ENCODE data around the gene NBAS. TPM values are rescaled to one million over a fixed set of nuclear protein-coding genes. Genes with fewer than 3 reads are reported as not detected.

NBAS gene
- total RNA-seq, 1 experiment from 2014 or later = 30.4 TPM

DNA sequence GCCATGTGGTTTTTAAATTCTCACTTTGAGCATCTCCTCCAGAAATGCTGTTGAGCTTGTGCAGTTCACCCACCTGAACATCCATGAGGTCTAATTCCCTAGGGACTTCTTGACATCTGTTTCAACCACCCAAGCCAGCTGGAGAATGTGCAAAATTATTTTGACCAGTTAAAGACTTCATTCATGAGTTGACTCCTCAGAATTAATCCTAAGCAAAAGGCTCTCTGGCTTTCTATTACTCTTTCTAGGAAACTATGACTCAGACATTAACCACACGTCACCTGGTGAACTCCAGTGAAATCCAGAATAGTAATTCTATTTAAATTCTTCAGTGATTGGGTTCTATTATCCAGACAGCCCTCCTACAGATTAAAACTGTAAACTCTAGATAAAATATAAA, 247.5 kb downstream of the NBAS start:
- Histone ChIP-seq H3K4me3 (ENCODE audit: low read length) (no peak overlapping the region), H3K27me3 (ENCODE audit: low read length) (no peaks in the 10 kb centered on the region), H3K36me3 (ENCODE audit: insufficient read depth, low read length) (no peaks in the 10 kb centered on the region), H3K27ac (ENCODE audit: low read length) (no peak overlapping the region), H3K79me2 (ENCODE audit: low read length) (no peaks in the 10 kb centered on the region), H2AFZ (ENCODE audit: low read length) (no peak overlapping the region), H4K20me1 (ENCODE audit: insufficient read depth, low read depth, low read length) (no peaks in the 10 kb centered on the region), H3K4me2 (ENCODE audit: low read depth, low read length, poor library complexity, severe bottlenecking) (no peak overlapping the region), H3K4me1 (ENCODE audit: low read length) (peaks cover 16% of the 10 kb centered on the region), H3K9me2 (replicated peaks; ENCODE audit: insufficient read depth, low read length) (no peaks in the 10 kb centered on the region), H3K9ac (ENCODE audit: low read length) (no peak overlapping the region), H3K9me3 (ENCODE audit: low read length) (no peaks in the 10 kb centered on the region)
- DNase-seq = peak; percentile 54

- no peak overlapping the region for H2AFZ ChIP-seq (ENCODE audit: low read length)
- H3K79me2 ChIP-seq (ENCODE audit: low read length) = no peaks in the 10 kb centered on the region
- H3K36me3 ChIP-seq (ENCODE audit: insufficient read depth, low read length) = no peaks in the 10 kb centered on the region
- H3K9ac ChIP-seq (ENCODE audit: low read length) = no peak overlapping the region
- H3K4me2 ChIP-seq (ENCODE audit: low read depth, low read length, poor library complexity, severe bottlenecking) = peak overlapping the region; percentile 18
- H4K20me1 ChIP-seq (ENCODE audit: insufficient read depth, low read depth, low read length) = no peaks in the 10 kb centered on the region
- no peaks in the 10 kb centered on the region for H3K9me2 ChIP-seq (replicated peaks; ENCODE audit: insufficient read depth, low read length)
- no peak overlapping the region for H3K4me3 ChIP-seq (ENCODE audit: low read length)
- peak overlapping the region; percentile 33 for H3K27ac ChIP-seq (ENCODE audit: low read length)
- H3K27me3 ChIP-seq (ENCODE audit: low read length) = no peaks in the 10 kb centered on the region
- H3K4me1 ChIP-seq (ENCODE audit: low read length) = peaks cover 16% of the 10 kb centered on the region
- DNase-seq = no peak
- H3K9me3 ChIP-seq (ENCODE audit: low read length) = no peaks in the 10 kb centered on the region
These were observed 249.2 kb downstream of the NBAS start for GRCh38 chr2:15311926-15312325.

DNA sequence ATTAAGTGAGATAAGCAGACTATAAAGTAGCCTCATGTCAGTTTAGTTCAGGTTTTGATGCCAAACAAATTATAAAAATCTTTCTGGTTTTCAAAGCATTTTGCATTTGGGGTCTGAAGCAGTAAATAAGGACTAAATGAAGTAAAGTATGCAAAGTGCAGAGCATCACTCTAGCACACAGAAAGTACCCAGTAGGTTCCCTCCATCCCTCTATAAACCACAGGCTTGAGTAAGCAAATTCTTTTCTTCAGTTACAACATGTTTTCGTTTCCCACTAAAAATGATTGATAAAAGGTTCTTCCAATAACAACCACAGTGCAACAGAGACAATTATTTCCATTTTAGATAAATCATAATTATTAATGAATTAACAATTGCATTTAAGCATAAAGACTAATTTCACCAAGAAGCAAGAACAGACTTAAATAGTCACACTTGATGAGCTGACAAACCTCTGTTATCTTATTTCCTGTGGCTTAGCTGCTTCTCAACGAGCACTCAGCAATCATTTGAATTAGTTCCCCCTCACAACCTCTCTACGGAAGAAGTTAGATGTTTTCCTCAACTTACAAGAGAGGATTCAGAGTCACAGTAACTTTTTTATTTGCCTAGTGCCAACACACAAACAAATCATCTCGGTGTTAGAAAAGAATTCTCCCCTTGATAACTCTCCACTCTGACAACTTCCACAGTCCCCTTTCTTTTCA, 249.8 kb downstream of the NBAS start:
- no peak overlapping the region for H3K9ac ChIP-seq (ENCODE audit: low read length)
- no peak for DNase-seq
- H4K20me1 ChIP-seq (ENCODE audit: insufficient read depth, low read depth, low read length) = no peaks in the 10 kb centered on the region
- no peaks in the 10 kb centered on the region for H3K36me3 ChIP-seq (ENCODE audit: insufficient read depth, low read length)
- H3K79me2 ChIP-seq (ENCODE audit: low read length) = no peaks in the 10 kb centered on the region
- no peak overlapping the region for H3K4me3 ChIP-seq (ENCODE audit: low read length)
- peaks cover 16% of the 10 kb centered on the region for H3K4me1 ChIP-seq (ENCODE audit: low read length)
- H3K9me3 ChIP-seq (ENCODE audit: low read length) = no peaks in the 10 kb centered on the region
- peak overlapping the region; percentile 33 for H3K27ac ChIP-seq (ENCODE audit: low read length)
- H3K27me3 ChIP-seq (ENCODE audit: low read length) = no peaks in the 10 kb centered on the region
- no peaks in the 10 kb centered on the region for H3K9me2 ChIP-seq (replicated peaks; ENCODE audit: insufficient read depth, low read length)
- H2AFZ ChIP-seq (ENCODE audit: low read length) = no peak overlapping the region
- H3K4me2 ChIP-seq (ENCODE audit: low read depth, low read length, poor library complexity, severe bottlenecking) = peak overlapping the region; percentile 18

- H3K9ac ChIP-seq (ENCODE audit: low read length) = no peak overlapping the region
- no peak overlapping the region for H3K27ac ChIP-seq (ENCODE audit: low read length)
- H3K9me3 ChIP-seq (ENCODE audit: low read length) = no peaks in the 10 kb centered on the region
- DNase-seq = no peak
- H3K4me3 ChIP-seq (ENCODE audit: low read length) = no peak overlapping the region
- H3K4me2 ChIP-seq (ENCODE audit: low read depth, low read length, poor library complexity, severe bottlenecking) = no peak overlapping the region
- no peaks in the 10 kb centered on the region for H4K20me1 ChIP-seq (ENCODE audit: insufficient read depth, low read depth, low read length)
- no peaks in the 10 kb centered on the region for H3K27me3 ChIP-seq (ENCODE audit: low read length)
- H3K4me1 ChIP-seq (ENCODE audit: low read length) = peaks cover 12% of the 10 kb centered on the region
- no peaks in the 10 kb centered on the region for H3K79me2 ChIP-seq (ENCODE audit: low read length)
- no peaks in the 10 kb centered on the region for H3K9me2 ChIP-seq (replicated peaks; ENCODE audit: insufficient read depth, low read length)
- no peak overlapping the region for H2AFZ ChIP-seq (ENCODE audit: low read length)
- no peaks in the 10 kb centered on the region for H3K36me3 ChIP-seq (ENCODE audit: insufficient read depth, low read length)
These were observed 253.6 kb downstream of the NBAS start for GRCh38 chr2:15307526-15307925.

DNA sequence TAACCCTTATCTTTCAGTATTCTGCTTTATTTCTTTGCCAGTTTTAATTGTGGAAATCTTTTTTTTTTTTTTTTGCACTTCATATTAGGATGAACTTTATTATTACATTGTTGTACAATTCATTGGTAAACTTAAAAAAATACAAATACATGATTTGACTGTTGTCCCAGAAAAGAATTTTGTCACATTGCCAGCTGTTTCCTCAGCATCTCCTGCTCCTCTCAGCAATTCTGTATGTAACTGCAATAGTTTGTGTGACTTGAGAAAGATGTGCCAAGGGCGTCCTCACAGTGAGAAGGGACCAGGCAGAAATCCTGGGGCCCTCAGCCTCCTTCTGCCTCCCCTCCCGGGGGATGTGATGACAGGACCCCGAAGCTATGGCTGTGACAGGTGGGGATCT, 254.4 kb downstream of the NBAS start:
- no peak overlapping the region for H3K9ac ChIP-seq (ENCODE audit: low read length)
- no peaks in the 10 kb centered on the region for H3K9me2 ChIP-seq (replicated peaks; ENCODE audit: insufficient read depth, low read length)
- H3K27ac ChIP-seq (ENCODE audit: low read length) = no peak overlapping the region
- no peak overlapping the region for H2AFZ ChIP-seq (ENCODE audit: low read length)
- H3K4me2 ChIP-seq (ENCODE audit: low read depth, low read length, poor library complexity, severe bottlenecking) = no peak overlapping the region
- H3K4me3 ChIP-seq (ENCODE audit: low read length) = no peak overlapping the region
- H3K36me3 ChIP-seq (ENCODE audit: insufficient read depth, low read length) = no peaks in the 10 kb centered on the region
- DNase-seq = no peak
- H4K20me1 ChIP-seq (ENCODE audit: insufficient read depth, low read depth, low read length) = no peaks in the 10 kb centered on the region
- no peaks in the 10 kb centered on the region for H3K79me2 ChIP-seq (ENCODE audit: low read length)
- H3K27me3 ChIP-seq (ENCODE audit: low read length) = no peaks in the 10 kb centered on the region
- no peaks in the 10 kb centered on the region for H3K9me3 ChIP-seq (ENCODE audit: low read length)
- peaks cover 9% of the 10 kb centered on the region for H3K4me1 ChIP-seq (ENCODE audit: low read length)

GRCh38 chr2:15303874-15304273, 257.3 kb downstream of the NBAS start:
- no peaks in the 10 kb centered on the region for H3K79me2 ChIP-seq (ENCODE audit: low read length)
- DNase-seq = no peak
- no peak overlapping the region for H3K9ac ChIP-seq (ENCODE audit: low read length)
- H2AFZ ChIP-seq (ENCODE audit: low read length) = no peak overlapping the region
- no peaks in the 10 kb centered on the region for H3K4me1 ChIP-seq (ENCODE audit: low read length)
- H3K27ac ChIP-seq (ENCODE audit: low read length) = no peak overlapping the region
- H3K9me3 ChIP-seq (ENCODE audit: low read length) = no peaks in the 10 kb centered on the region
- H3K27me3 ChIP-seq (ENCODE audit: low read length) = no peaks in the 10 kb centered on the region
- H3K9me2 ChIP-seq (replicated peaks; ENCODE audit: insufficient read depth, low read length) = no peaks in the 10 kb centered on the region
- no peak overlapping the region for H3K4me2 ChIP-seq (ENCODE audit: low read depth, low read length, poor library complexity, severe bottlenecking)
- H3K36me3 ChIP-seq (ENCODE audit: insufficient read depth, low read length) = no peaks in the 10 kb centered on the region
- H3K4me3 ChIP-seq (ENCODE audit: low read length) = no peak overlapping the region
- H4K20me1 ChIP-seq (ENCODE audit: insufficient read depth, low read depth, low read length) = no peaks in the 10 kb centered on the region

DNA sequence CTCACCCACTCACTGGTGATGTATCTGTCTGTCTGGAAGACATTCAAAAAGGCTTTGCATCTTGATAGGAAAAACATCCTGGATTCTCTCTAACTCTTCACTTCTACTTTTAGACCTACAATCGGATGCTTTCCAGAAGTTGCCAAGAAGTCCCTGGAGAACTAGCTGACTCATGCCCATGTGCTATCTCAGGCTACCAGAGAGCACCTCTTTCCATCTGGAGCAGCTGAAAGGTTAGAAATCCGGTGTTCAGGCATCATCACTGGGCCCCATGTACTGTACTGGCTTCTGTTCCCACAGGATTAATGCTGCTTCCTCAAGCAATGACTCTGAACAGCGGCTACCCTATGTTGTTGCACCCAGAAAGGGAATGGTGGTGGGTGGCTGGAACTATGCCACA, 259.0 kb downstream of the NBAS start:
- H3K4me3 ChIP-seq (ENCODE audit: low read length) = no peak overlapping the region
- H3K9ac ChIP-seq (ENCODE audit: low read length) = no peak overlapping the region
- no peaks in the 10 kb centered on the region for H3K79me2 ChIP-seq (ENCODE audit: low read length)
- no peak overlapping the region for H3K27ac ChIP-seq (ENCODE audit: low read length)
- H4K20me1 ChIP-seq (ENCODE audit: insufficient read depth, low read depth, low read length) = no peaks in the 10 kb centered on the region
- H3K36me3 ChIP-seq (ENCODE audit: insufficient read depth, low read length) = no peaks in the 10 kb centered on the region
- no peaks in the 10 kb centered on the region for H3K9me3 ChIP-seq (ENCODE audit: low read length)
- no peak for DNase-seq
- H3K27me3 ChIP-seq (ENCODE audit: low read length) = no peaks in the 10 kb centered on the region
- H3K4me2 ChIP-seq (ENCODE audit: low read depth, low read length, poor library complexity, severe bottlenecking) = no peak overlapping the region
- no peaks in the 10 kb centered on the region for H3K4me1 ChIP-seq (ENCODE audit: low read length)
- H2AFZ ChIP-seq (ENCODE audit: low read length) = no peak overlapping the region
- H3K9me2 ChIP-seq (replicated peaks; ENCODE audit: insufficient read depth, low read length) = no peaks in the 10 kb centered on the region

GRCh38 chr2:15300624-15301573, 260.2 kb downstream of the NBAS start:
- Histone ChIP-seq H2AFZ (ENCODE audit: low read length) (no peak overlapping the region), H3K4me1 (ENCODE audit: low read length) (no peaks in the 10 kb centered on the region), H3K27me3 (ENCODE audit: low read length) (no peaks in the 10 kb centered on the region), H3K79me2 (ENCODE audit: low read length) (no peaks in the 10 kb centered on the region), H3K4me2 (ENCODE audit: low read depth, low read length, poor library complexity, severe bottlenecking) (no peak overlapping the region), H3K9me3 (ENCODE audit: low read length) (no peaks in the 10 kb centered on the region), H4K20me1 (ENCODE audit: insufficient read depth, low read depth, low read length) (no peaks in the 10 kb centered on the region), H3K9me2 (replicated peaks; ENCODE audit: insufficient read depth, low read length) (no peaks in the 10 kb centered on the region), H3K9ac (ENCODE audit: low read length) (no peak overlapping the region), H3K4me3 (ENCODE audit: low read length) (no peak overlapping the region), H3K36me3 (ENCODE audit: insufficient read depth, low read length) (no peaks in the 10 kb centered on the region), H3K27ac (ENCODE audit: low read length) (no peak overlapping the region)
- no peak for DNase-seq

All from Karpas-422 (cell line).